ENCODE results near the gene OSTN.

DNA sequence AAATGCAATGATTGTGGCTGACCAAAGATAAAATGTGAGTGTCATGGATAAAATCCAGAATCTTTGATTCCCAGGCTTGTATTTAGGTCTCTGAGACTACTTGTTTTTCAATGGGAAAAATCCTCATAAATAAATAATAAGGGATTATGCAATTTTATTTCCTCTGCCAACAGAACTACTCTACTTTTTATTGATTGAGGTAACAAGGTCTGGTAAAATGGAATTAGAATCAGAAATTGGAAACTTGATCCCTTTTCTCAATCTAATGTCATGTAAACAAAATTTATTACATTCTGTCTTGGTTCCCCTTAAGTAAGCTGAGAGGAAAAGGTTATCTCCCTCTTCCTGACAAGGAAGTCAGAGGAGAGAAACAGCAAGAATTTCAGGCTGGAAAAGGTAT lies 81.8 kb downstream of the OSTN start:
- TF ChIP-seq, protein P1, sequence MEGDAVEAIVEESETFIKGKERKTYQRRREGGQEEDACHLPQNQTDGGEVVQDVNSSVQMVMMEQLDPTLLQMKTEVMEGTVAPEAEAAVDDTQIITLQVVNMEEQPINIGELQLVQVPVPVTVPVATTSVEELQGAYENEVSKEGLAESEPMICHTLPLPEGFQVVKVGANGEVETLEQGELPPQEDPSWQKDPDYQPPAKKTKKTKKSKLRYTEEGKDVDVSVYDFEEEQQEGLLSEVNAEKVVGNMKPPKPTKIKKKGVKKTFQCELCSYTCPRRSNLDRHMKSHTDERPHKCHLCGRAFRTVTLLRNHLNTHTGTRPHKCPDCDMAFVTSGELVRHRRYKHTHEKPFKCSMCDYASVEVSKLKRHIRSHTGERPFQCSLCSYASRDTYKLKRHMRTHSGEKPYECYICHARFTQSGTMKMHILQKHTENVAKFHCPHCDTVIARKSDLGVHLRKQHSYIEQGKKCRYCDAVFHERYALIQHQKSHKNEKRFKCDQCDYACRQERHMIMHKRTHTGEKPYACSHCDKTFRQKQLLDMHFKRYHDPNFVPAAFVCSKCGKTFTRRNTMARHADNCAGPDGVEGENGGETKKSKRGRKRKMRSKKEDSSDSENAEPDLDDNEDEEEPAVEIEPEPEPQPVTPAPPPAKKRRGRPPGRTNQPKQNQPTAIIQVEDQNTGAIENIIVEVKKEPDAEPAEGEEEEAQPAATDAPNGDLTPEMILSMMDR (IDR thresholded peaks at IDR 0.05) = no peak
- no peak for TF ChIP-seq ZFX (IDR thresholded peaks at IDR 0.05; ENCODE audit: borderline replicate concordance)
